Naive B cell (primary cell): Measurements from ENCODE around the gene NFKBIL1. TPM values are rescaled to one million over a fixed set of nuclear protein-coding genes. Genes with fewer than 3 reads are reported as not detected.
A peak's percentile ranks its signal among the peaks of the same experiment; 100 is the strongest.

Experiments used
- ATAC-seq, 2 donors: fragments of 150-1000 bp; cut with Tn5 transposase; 2 replicates each; pipeline ENCODE4 v1.10.0; 2021; ENCODE audit warnings: low read depth in 2 of 2, mild to moderate bottlenecking in 2 of 2, moderate library complexity in 2 of 2
- DNase-seq: peaks from one replicate; pipeline ENCODE4 v3.0.0; 2022
- H3K27ac Mint-ChIP-seq, 6 donors: one replicate each; pipeline ENCODE4 v1.8.0; 2020 to 2022; ENCODE audit warnings: mild to moderate bottlenecking in 6 of 6, mixed read lengths in 6 of 6, moderate library complexity in 5 of 6, inconsistent platforms in 2 of 6
- H3K27me3 Mint-ChIP-seq, 3 donors: one replicate each; pipeline ENCODE4 v1.8.0; 2021 to 2022; ENCODE audit warnings: mixed read lengths in 3 of 3, mild to moderate bottlenecking in 1 of 3
- H3K36me3 Mint-ChIP-seq, 2 donors: one replicate each; pipeline ENCODE4 v1.8.0; 2020 to 2022; ENCODE audit warnings: mixed read lengths in 2 of 2, inconsistent platforms in 1 of 2, mild to moderate bottlenecking in 1 of 2
- H3K4me1 Mint-ChIP-seq, 3 donors: one replicate each; pipeline ENCODE4 v1.8.0; 2020 to 2022; ENCODE audit warnings: mixed read lengths in 3 of 3, inconsistent platforms in 1 of 3, mild to moderate bottlenecking in 1 of 3, moderate library complexity in 1 of 3
- H3K4me3 Mint-ChIP-seq, 8 donors: one replicate each; pipeline ENCODE4 v1.8.0; 2020 to 2022; ENCODE audit warnings: mild to moderate bottlenecking in 8 of 8, mixed read lengths in 8 of 8, moderate library complexity in 8 of 8, inconsistent platforms in 2 of 8
- H3K9me3 Mint-ChIP-seq, 7 donors: one replicate each; pipeline ENCODE4 v1.8.0; 2020 to 2022; ENCODE audit warnings: mixed read lengths in 7 of 7, mild to moderate bottlenecking in 5 of 7, inconsistent platforms in 2 of 7, moderate library complexity in 1 of 7
- polyA plus RNA-seq, 6 donors: library from polyadenylated mRNA; unstranded; fragments of 300-500 nt; fragmentation: Illumina TruSeq; gene quantifications; one replicate each; pipeline ENCODE4 v1.2.3, GENCODE V29; 2021; ENCODE audit warnings: low read depth in 6 of 6

Gene NFKBIL1
- polyA plus RNA-seq, 6 donors from 2014 or later = 0.24 to 11.4 (median 8.9) TPM

DNA sequence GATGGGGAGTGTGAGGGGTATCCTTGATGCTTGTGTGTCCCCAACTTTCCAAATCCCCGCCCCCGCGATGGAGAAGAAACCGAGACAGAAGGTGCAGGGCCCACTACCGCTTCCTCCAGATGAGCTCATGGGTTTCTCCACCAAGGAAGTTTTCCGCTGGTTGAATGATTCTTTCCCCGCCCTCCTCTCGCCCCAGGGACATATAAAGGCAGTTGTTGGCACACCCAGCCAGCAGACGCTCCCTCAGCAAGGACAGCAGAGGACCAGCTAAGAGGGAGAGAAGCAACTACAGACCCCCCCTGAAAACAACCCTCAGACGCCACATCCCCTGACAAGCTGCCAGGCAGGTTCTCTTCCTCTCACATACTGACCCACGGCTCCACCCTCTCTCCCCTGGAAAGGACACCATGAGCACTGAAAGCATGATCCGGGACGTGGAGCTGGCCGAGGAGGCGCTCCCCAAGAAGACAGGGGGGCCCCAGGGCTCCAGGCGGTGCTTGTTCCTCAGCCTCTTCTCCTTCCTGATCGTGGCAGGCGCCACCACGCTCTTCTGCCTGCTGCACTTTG is 28.0 kb downstream of the NFKBIL1 start, which contains the start of gene TNF:
Gene TNF (plus strand): TSS at position 231 of the 567 bp plus-strand sequence. CDS start 177 bp downstream, at position 408.
- Mint-ChIP-seq H3K27me3 (no peaks in the 10 kb centered on the region), H3K27ac (peak within 1 kb of the TSS; percentile 87 to 99 (median 97)), H3K36me3 (peaks cover 0 to 8% of the 10 kb centered on the region in 2 donors), H3K4me3 (peak within 1 kb of the TSS; percentile 89 to 100 (median 98)), H3K4me1 (peaks cover 84 to 97% (median 93%) of the 10 kb centered on the region in 3 donors), H3K9me3 (no peaks in the 10 kb centered on the region)
- DNase-seq (peak; percentile 65), ATAC-seq (peak; percentile 20 to 32)

DNA sequence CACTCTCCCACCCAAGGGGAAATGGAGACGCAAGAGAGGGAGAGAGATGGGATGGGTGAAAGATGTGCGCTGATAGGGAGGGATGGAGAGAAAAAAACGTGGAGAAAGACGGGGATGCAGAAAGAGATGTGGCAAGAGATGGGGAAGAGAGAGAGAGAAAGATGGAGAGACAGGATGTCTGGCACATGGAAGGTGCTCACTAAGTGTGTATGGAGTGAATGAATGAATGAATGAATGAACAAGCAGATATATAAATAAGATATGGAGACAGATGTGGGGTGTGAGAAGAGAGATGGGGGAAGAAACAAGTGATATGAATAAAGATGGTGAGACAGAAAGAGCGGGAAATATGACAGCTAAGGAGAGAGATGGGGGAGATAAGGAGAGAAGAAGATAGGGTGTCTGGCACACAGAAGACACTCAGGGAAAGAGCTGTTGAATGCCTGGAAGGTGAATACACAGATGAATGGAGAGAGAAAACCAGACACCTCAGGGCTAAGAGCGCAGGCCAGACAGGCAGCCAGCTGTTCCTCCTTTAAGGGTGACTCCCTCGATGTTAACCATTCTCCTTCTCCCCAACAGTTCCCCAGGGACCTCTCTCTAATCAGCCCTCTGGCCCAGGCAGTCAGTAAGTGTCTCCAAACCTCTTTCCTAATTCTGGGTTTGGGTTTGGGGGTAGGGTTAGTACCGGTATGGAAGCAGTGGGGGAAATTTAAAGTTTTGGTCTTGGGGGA is 28.7 kb downstream of the NFKBIL1 start:
- Mint-ChIP-seq H3K4me3 (peak overlapping the region; percentile 89 to 100 (median 98)), H3K27ac (peak overlapping the region; percentile 6 to 99 (median 97)), H3K36me3 (peaks cover 3 to 15% of the 10 kb centered on the region in 2 donors), H3K4me1 (peaks cover 85 to 95% (median 92%) of the 10 kb centered on the region in 3 donors), H3K27me3 (no peaks in the 10 kb centered on the region), H3K9me3 (no peaks in the 10 kb centered on the region)
- ATAC-seq (peak in 1 of 2 donors; percentile 8), DNase-seq (no peak)

DNA sequence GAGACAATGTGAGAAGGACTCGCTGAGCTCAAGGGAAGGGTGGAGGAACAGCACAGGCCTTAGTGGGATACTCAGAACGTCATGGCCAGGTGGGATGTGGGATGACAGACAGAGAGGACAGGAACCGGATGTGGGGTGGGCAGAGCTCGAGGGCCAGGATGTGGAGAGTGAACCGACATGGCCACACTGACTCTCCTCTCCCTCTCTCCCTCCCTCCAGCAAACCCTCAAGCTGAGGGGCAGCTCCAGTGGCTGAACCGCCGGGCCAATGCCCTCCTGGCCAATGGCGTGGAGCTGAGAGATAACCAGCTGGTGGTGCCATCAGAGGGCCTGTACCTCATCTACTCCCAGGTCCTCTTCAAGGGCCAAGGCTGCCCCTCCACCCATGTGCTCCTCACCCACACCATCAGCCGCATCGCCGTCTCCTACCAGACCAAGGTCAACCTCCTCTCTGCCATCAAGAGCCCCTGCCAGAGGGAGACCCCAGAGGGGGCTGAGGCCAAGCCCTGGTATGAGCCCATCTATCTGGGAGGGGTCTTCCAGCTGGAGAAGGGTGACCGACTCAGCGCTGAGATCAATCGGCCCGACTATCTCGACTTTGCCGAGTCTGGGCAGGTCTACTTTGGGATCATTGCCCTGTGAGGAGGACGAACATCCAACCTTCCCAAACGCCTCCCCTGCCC is 29.6 kb downstream of the NFKBIL1 start:
- H3K27ac Mint-ChIP-seq = peak overlapping the region; percentile 6 to 99 (median 92)
- peaks cover 84 to 93% (median 85%) of the 10 kb centered on the region in 3 donors for H3K4me1 Mint-ChIP-seq
- H3K9me3 Mint-ChIP-seq = no peaks in the 10 kb centered on the region
- peak overlapping the region; percentile 89 to 100 (median 98) for H3K4me3 Mint-ChIP-seq
- H3K27me3 Mint-ChIP-seq = no peaks in the 10 kb centered on the region
- DNase-seq (no peak), ATAC-seq (no peak)
- peaks cover 6 to 24% of the 10 kb centered on the region in 2 donors for H3K36me3 Mint-ChIP-seq

DNA sequence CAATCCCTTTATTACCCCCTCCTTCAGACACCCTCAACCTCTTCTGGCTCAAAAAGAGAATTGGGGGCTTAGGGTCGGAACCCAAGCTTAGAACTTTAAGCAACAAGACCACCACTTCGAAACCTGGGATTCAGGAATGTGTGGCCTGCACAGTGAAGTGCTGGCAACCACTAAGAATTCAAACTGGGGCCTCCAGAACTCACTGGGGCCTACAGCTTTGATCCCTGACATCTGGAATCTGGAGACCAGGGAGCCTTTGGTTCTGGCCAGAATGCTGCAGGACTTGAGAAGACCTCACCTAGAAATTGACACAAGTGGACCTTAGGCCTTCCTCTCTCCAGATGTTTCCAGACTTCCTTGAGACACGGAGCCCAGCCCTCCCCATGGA is 30.2 kb downstream of the NFKBIL1 start:
- DNase-seq (no peak), ATAC-seq (no peak)
- Mint-ChIP-seq H3K9me3 (no peaks in the 10 kb centered on the region), H3K36me3 (peaks cover 6 to 26% of the 10 kb centered on the region in 2 donors), H3K27ac (peak overlapping the region in 5 of 6 donors; percentile 37 to 99 (median 87)), H3K4me1 (peaks cover 84 to 93% (median 84%) of the 10 kb centered on the region in 3 donors), H3K27me3 (no peaks in the 10 kb centered on the region), H3K4me3 (peak overlapping the region; percentile 89 to 100 (median 98))

DNA sequence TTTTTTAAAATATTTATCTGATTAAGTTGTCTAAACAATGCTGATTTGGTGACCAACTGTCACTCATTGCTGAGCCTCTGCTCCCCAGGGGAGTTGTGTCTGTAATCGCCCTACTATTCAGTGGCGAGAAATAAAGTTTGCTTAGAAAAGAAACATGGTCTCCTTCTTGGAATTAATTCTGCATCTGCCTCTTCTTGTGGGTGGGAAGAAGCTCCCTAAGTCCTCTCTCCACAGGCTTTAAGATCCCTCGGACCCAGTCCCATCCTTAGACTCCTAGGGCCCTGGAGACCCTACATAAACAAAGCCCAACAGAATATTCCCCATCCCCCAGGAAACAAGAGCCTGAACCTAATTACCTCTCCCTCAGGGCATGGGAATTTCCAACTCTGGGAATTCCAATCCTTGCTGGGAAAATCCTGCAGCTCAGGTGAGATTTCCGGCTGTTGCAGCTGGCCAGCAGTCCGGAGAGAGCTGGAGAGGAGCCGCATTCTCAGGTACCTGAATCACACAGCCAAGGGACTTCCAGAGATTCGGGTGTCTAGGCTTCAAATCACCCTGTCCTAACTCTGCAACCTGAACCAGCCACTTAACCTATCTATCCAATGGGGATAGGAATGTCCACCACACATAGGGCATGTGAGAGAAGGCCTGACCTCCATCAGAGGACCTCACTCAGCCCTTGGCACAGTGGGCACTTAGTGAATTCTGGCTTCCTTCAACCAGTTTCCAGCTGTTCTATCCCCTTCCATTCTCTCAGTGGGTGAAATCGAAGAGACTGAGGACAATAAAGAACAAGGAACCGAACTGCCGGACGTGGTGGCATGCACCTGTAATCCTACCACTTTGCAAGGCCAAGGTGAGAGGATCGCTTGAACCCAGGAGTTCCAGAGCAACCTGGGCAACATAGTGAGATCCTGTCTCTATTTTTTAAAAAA is 31.0 kb downstream of the NFKBIL1 start:
- Mint-ChIP-seq H3K27ac (peak overlapping the region; percentile 72 to 96 (median 90)), H3K27me3 (no peaks in the 10 kb centered on the region), H3K9me3 (no peaks in the 10 kb centered on the region), H3K4me1 (peaks cover 81 to 91% (median 84%) of the 10 kb centered on the region in 3 donors), H3K36me3 (peaks cover 6 to 26% of the 10 kb centered on the region in 2 donors), H3K4me3 (peak overlapping the region; percentile 75 to 100 (median 99))
- ATAC-seq (no peak), DNase-seq (no peak)

DNA sequence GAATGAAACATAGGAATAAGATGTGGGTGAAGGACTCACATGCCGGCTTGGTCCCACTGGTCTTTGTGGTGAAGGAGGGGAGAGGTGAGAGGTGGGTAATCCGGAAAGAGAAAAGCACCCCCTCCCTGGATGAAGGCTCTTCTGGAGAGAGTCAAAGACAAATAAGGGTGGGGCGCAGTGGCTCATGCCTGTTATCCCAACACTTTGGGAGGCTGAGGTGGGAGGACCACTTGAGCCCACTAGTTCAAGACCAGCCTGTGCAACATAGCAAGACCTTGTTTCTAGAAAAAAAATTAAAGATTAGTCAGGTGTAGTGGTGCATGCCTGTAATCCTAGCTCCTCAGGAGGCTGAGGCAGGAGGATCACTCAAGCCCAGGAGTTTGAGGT is 31.7 kb downstream of the NFKBIL1 start:
- ATAC-seq = no peak

DNA sequence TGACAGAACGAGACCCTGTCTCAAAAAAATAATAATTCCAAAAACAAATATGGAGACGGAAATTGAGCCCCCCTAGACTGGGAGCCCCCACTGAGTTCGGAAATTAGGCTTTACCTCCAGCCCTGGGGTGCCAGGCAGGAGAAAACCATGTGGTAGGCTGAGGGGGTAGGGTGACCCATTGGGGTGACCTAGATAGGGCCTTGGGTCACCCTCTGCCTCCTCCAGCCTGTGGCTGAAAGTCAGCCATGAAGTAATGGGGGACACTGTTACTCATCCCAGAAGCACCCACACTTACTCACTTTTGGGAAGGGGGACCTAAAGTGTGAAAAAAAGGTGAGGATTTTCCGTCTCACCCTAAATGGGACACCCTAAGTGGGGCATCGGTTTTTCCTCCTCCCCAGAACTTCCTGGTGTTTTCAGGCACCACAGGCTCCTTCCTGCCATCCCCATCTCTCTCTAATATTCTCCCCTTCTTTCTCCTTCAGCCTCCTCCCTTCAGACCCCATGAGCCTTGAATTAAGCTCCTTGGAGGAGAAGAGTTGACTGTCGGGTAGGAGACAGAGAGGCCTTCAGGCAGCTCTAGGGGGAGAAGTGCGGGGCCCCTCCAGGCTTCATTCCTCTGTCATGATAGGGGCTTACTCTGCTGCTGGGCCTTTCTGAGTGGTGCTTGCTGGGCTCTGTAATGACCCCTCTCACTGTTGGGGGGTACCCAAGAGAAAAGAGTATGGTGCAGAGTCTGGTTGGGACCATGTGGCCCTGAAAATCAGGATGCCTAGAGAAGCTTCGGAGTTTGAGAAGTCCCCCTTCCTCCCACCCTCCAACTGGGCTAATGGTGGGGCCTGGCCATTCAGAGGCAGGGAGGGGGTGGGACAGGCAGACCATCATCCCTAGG is 32.4 kb downstream of the NFKBIL1 start:
- DNase-seq = no peak
- Mint-ChIP-seq H3K4me1 (peaks cover 72 to 84% (median 77%) of the 10 kb centered on the region in 3 donors), H3K4me3 (peak overlapping the region; percentile 94 to 100 (median 99)), H3K27ac (peak overlapping the region; percentile 81 to 99 (median 94)), H3K36me3 (peaks cover 6 to 26% of the 10 kb centered on the region in 2 donors), H3K27me3 (no peaks in the 10 kb centered on the region), H3K9me3 (no peaks in the 10 kb centered on the region)
- no peak for ATAC-seq

More for the DNA sequence above, 31.7 kb downstream of the NFKBIL1 start:
- Mint-ChIP-seq H3K36me3 (peaks cover 6 to 26% of the 10 kb centered on the region in 2 donors), H3K4me1 (peaks cover 75 to 84% (median 84%) of the 10 kb centered on the region in 3 donors), H3K9me3 (no peaks in the 10 kb centered on the region), H3K27ac (peak overlapping the region; percentile 87 to 96 (median 90)), H3K27me3 (no peaks in the 10 kb centered on the region), H3K4me3 (peak overlapping the region; percentile 75 to 100 (median 99))
- no peak for DNase-seq

DNA sequence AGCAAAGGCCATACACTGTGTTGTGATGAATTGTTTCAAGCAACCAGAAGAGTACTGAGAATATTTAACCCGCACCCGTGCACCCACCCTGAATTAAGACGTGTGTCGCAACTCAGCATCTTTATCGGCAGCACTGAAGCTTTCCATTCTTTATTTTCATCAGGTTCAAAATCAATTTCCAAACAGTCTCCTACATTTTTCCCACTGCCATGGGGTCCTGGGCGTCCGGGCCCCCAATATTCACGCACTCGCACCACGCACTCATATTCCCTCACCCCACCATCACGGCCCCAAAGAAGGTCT is 33.0 kb downstream of the NFKBIL1 start:
- H3K27me3 Mint-ChIP-seq = no peaks in the 10 kb centered on the region
- ATAC-seq (no peak), DNase-seq (no peak)
- H3K4me3 Mint-ChIP-seq = peak overlapping the region; percentile 94 to 100 (median 99)
- H3K9me3 Mint-ChIP-seq = no peaks in the 10 kb centered on the region
- H3K27ac Mint-ChIP-seq = peak overlapping the region; percentile 71 to 99 (median 94)
- peaks cover 71 to 84% (median 74%) of the 10 kb centered on the region in 3 donors for H3K4me1 Mint-ChIP-seq
- peaks cover 6 to 26% of the 10 kb centered on the region in 2 donors for H3K36me3 Mint-ChIP-seq

DNA sequence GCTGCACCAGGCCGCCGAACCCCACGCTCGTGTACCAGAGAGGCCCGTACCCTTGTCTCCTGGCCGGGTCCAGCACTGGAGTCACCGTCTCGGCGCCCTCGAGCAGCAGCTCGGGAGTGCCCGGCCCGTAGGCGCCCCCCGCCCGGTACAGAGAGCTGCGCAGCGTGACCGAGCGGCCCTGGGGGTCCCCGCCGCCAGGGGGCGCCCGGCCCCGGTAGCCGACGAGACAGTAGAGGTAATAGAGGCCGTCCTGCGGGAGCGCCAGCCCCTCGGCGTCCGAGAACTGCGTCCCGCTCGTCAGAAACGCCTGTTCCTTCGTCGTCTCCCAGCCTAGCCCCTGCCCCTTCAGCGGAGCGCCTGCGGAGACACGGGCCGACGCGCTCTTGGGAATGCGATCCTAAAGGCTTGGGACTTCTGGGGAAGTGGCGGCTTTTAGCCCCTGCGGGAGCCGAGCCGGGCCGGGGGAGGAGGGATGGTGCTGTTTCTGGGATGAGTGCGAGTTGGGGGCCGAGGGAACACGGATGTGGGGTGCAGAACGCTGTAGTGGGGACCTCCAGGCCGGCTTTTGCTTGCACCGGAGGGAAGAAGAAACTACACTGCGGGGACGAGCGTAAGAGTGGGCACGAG is 33.5 kb downstream of the NFKBIL1 start:
- Mint-ChIP-seq H3K4me3 (peak overlapping the region; percentile 94 to 100 (median 99)), H3K36me3 (peaks cover 6 to 26% of the 10 kb centered on the region in 2 donors), H3K27me3 (no peaks in the 10 kb centered on the region), H3K9me3 (no peaks in the 10 kb centered on the region), H3K27ac (peak overlapping the region; percentile 96 to 99 (median 98)), H3K4me1 (peaks cover 71 to 84% (median 74%) of the 10 kb centered on the region in 3 donors)
- DNase-seq = peak; percentile 86
- ATAC-seq = peak; percentile 75

DNA sequence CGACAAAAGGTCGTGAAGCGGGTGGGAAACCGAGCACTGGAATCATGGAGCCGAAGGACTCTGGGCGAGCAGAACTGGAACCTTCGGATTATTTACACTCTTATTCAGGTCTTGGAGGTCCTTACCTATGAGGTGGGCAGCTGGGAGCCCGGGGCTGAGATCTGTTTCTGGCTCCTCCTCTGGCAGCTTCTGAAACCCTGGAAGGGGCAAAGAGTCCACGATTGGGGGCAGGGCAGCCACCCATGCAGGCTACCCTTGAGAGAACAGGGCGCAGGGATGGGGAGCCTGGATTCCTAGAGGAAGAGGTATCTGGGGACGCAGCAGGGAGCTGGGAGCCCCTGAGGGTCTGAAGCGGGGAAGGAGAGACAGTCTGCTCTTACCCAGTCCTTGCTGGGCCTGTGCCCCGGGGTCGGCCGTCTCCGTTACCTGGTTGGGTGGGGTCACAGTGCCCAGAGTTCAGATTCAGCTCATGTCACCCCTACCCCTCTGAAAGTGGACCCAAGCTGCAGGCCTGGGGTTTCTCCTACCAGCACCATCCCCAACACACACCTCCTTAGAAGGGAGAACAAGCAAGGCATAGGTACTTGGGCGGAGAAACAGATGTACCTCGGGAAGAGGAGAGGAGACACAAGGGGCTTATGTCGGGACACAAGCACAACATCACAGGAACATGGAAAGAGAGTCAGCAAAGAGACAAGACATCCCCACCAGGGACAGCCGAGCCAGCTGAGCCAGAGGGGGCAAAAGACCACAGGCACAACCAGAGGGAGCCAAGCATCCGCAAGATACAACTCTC is 34.2 kb downstream of the NFKBIL1 start:
- Mint-ChIP-seq H3K36me3 (peaks cover 6 to 26% of the 10 kb centered on the region in 2 donors), H3K4me3 (peak overlapping the region; percentile 94 to 100 (median 99)), H3K27ac (peak overlapping the region; percentile 96 to 99 (median 98)), H3K27me3 (no peaks in the 10 kb centered on the region), H3K9me3 (no peaks in the 10 kb centered on the region), H3K4me1 (peaks cover 71 to 84% (median 74%) of the 10 kb centered on the region in 3 donors)
- ATAC-seq (no peak), DNase-seq (no peak)

DNA sequence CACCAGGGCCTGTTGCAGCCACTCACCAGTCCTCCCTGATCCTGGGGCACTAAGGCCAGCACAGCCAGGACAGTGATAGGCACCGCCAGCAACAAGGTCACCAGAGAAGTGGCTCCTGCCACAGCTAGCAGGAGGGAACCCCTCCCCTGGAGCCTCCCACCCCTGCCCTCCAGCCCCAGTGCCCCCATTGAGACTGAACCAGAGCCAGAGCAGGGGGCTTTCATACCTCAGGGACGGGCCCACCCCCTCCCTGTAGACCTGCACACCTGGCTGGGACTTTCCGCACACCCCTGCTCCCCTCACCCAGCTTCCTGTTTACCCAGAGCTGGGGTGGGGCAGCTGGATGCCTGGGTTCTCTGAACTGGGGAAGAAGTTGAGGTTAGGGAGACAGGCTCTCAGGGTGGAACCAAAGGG is 34.8 kb downstream of the NFKBIL1 start, which contains the start of gene LTB:
Gene LTB (minus strand): TSS at position 195 of the 414 bp plus-strand sequence. CDS start 7 bp downstream, at position 188.
- Mint-ChIP-seq H3K36me3 (peaks cover 6 to 26% of the 10 kb centered on the region in 2 donors), H3K27ac (peak within 1 kb of the TSS; percentile 96 to 99 (median 98)), H3K9me3 (no peaks in the 10 kb centered on the region), H3K4me3 (peak within 1 kb of the TSS; percentile 94 to 100 (median 99)), H3K27me3 (no peaks in the 10 kb centered on the region), H3K4me1 (peaks cover 71 to 84% (median 74%) of the 10 kb centered on the region in 3 donors)
- peak; percentile 60 for ATAC-seq
- peak; percentile 79 for DNase-seq
